ENCODE measurements around the gene MCM10.
"Not testable (repeated sequence)": the region's sequence is repeated elsewhere in the genome, so short reads cannot be mapped to it uniquely, and the experiment has no call there.

The MCM10 gene

DNA sequence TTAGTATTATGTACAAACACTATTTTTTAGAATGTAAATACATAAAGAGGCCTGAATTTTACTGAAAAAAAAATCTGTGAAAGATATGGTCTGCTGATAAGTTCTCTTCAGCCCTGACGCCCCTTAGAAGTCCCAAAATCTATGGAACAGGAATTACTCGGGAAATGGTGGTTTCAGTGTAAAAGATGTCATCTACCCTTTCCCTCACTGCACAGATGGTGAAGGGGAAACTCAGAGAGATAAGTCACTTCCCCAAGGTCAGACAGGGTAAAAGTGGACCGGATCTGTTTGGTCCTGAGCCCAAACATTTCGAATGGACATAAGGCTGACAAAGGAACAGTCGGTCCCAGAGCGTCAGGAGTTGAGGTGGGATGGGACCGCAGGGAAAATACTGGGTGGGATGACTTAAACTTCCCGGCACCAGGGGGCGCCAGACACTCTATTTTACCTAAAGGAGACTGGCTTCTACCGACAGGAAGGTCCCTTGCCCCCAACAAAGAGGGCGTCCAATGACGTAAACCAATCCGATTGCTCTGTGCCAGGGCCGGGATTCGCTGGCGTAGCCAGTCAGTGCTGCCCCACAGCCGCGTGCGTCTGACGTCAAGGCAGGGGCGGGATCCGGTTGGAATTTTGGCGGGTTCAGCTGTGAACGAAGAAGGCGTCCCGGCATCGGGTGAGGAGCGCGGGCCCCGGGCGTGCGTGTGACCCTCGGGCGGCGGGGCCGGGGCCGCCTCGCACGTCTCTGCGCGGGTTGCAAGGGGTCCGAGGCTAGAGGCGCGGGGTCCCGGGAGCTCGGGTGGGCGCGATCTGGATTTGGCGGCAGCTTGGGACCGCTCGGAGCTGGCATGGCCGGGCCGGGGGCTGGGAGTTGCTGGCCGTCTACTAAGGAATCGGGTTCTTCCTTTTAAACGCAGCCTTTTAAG lies at the start of gene MCM10:
Gene MCM10 (plus strand): TSS at position 625 of the 923 bp plus-strand sequence. CDS start 2,645 bp downstream, outside the sequence.
- DNase-seq (ENCODE audit: low read depth): peak; percentile 93

DNA sequence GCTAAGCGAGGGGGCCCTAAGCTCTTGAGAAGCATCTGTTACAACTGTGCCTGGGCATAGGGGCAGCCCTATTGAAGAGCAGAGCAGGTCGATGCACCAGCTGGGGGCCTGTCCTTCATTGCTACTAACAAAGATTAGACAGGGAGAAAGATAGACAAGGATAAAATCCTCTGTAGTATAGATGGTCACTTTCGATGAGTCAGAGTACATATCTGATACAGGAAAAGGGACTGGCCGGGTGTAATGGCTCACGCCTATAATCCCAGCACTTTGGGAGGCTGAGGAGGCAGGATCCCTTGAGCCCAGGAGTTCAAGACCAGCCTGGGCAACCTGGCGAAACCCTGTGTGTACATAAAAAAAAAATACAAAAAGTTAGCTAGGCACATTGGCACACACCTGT lies 47.8 kb upstream of the MCM10 start:
- DNase-seq (ENCODE audit: low read depth): no peak

DNA sequence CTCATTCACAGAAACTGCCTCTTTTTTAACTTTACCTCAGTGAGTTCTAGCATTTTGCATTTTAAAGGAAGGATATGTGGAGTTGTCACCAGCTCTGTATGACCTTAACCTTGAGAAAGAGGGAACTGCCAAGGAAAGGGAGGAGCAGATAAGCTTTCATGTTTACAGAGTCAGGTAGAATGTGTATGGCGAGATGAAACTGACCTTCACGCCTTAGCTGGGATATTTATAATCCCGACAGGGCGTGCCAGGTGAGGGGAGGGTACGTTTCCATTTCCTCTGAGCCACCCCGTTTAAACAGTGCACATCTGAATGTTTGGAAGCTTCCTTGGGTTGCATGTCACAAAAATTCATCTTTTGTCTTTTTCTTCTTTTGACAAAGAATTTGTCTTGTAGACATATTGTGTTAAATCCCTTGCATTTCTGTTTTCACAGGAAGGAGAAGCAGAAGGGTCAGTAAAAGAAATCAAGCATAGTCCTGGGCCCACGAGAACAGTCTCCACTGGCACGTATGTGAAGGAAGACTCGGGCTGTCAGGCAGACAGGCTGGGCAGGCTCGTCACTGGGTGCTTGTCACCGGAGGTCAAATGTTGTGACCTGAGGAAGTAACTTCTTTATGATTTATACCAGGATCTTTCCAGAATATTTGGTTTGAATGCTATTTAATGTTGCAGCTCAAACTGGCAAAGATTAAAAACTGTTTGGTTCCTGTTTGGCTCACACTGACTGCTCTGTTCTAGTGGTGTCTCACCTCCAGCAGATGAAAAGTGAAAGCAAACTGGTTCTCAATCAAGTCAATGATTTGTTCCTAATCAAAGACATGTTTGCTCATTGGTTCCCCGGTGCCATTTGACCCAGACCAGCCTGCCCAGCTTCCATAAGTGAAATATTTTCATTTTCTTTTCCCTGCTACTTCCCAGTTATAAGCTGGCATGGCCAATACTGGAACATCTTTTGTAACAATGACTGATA lies 45.2 kb upstream of the MCM10 start:
- no peak for DNase-seq (ENCODE audit: low read depth)

DNA sequence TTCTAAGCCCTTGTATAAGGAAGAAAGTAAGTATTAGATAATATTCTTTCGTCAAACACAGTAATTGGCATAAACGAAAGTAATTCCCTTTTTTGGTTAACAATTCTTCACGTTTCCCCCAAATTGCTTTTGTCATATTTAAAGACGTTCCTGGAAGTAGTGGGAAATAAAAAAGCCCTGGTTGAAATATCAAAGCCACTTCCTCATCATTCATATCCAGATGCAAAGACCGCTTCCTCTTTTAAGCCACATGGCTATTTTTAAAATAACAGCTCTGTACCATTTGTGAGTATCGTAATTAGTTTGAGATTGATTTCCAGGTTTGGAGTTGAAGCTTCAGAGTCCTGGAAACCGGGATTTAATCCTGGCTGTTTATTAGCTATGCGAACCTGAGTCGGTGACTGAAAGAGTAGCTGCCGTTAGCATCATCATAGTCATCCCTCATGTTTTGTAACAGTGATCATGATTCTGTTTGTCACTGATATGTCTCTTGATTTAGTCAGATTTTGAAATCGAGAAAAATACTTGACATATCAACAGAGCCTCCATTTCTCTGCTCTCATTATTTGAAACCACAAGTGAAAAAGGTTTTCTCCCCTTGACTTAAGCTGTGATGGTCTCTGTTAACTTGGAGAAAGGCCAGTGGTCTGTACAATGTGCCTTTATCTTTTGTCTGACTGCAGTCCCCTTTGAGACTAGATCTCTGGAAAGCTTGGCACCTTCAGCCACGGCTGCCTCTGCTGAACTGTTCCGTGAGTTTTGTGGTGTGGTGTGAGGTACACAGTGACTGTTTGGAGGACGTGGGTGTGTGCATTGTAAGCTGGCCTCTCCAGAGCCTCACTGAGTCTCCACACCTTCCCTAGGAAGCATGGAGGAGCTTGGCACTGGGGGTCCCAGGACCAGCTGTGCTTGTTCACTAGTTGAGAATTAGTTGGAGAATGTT lies 43.2 kb upstream of the MCM10 start:
- no peak for DNase-seq (ENCODE audit: low read depth)

DNA sequence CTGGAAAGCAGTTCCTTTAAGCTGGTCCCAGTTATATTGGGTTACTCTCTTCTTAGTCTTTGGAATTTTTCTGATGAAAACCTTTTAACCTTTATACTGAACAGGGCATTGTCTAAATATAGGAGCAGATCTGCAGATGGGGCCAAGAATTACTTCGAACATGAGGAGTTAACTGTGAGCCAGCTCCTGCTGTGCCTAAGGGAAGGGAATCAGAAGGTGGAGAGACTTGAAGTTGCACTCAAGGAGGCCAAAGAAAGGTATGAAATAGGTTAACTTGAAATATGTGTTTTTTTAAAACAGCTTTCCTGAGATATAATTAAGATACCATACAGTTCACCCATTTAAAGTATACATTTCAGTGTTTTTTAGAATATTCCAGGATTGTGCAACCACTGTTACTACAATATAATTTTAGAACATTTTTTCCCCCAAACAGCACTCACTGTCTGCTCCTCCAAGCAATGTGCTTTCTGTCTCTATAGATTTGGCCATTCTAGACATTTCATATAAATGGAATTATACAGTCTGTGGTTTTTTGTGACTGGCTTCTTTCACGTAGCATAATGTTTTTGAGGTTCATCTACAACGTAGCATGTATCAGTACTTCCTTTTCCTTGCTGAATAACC lies 42.5 kb upstream of the MCM10 start:
- DNase-seq (ENCODE audit: low read depth): no peak

DNA sequence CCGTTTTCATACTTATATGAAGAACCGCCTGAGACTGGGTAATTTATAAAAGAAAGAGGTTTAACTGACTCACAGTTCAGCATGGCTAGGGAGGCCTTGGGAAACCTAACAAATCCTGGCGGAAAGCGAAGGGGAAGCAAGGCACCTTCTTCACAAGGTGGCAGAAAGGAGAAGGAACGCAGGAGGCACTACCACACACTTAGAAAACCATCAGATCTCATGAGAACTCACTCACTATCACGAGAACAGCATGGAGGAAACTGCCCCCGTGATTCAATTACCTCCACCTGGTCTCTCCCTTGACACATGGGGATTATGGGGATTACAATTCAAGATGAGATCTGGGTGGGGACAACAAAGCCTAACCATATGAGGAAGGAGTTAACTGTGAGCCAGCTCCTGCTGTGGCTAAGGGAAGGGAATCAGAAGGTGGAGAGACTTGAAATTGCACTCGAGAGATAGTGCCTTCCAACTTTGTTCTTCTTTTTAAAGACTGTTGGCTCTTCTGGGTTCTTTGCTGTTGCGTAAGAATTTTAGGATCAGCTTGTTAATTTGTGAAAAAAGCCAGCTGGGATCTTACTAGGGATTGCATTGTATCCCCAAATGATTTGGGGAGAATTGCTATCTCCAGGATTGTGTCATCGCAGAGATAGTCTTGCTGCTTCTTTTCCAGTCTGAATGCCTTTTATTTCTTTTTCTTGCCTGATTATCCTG lies 40.4 kb upstream of the MCM10 start:
- no peak for DNase-seq (ENCODE audit: low read depth)

DNA sequence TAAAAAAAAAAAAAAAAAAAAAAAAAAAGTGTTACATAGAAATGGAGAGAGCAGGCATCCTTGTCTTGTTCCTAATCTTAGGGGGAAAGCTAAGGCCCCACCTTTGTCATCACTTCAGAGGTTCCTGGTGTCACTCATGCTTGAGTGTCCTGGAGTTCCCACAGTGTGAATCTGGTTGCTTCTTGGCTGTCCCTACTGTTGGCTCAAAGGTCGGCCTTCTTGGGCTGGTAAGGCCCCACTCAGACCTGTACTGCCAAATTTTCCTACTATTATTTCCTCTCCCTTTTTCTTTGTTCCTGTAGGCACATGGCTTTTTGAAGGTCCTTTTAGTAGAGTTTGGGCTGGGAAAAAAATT lies 39.9 kb upstream of the MCM10 start:
- DNase-seq (ENCODE audit: low read depth): no peak

DNA sequence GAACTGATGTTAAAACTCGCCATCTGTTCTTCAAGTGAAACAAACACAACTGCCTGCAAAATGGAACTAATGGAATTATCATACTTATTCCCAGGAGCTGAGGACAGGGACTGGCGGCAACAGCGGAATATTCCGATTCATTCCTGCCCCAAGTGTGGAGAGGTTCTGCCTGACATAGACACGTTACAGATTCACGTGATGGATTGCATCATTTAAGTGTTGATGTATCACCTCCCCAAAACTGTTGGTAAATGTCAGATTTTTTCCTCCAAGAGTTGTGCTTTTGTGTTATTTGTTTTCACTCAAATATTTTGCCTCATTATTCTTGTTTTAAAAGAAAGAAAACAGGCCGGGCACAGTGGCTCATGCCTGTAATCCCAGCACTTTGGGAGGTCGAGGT lies 24.7 kb upstream of the MCM10 start:
- no peak for DNase-seq (ENCODE audit: low read depth)

DNA sequence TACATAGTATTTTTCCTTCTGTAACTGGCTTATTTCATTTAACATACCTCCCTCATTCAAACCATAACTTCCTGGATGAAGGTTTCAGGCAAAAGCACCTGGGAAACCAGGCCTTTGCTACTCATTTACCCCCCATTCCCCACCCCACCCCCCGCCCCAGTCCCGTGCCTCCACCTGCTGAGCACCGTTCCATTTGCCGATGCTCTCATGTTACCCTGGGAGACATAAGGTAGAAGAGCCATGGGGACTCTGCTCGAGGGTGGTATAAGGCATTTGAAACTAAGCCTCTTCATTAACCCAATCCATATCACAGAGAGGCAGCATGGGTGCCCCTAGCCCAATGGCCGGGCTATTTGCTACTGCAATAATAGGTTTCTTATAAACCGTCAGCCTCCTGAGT lies 22.2 kb upstream of the MCM10 start:
- DNase-seq (ENCODE audit: low read depth): no peak

DNA sequence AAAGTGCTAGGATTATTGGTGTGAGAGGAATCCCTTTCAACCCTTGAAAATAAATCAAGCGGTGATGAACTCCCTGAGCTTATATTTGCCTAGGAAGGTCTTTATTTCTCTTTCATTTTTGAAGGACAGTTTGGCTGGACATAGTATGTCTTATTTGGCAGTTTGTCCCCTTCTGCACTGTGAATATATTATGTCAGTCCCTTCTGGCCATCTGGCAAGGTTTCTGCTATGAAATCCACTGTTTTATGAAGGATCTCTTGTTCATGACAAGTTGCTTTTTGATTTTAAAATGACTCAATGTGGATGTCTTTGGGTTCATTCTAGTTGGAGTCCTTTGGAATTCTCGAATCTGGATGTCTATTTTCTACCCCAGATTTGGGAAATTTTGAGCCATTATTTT lies 21.7 kb upstream of the MCM10 start:
- DNase-seq (ENCODE audit: low read depth): no peak

DNA sequence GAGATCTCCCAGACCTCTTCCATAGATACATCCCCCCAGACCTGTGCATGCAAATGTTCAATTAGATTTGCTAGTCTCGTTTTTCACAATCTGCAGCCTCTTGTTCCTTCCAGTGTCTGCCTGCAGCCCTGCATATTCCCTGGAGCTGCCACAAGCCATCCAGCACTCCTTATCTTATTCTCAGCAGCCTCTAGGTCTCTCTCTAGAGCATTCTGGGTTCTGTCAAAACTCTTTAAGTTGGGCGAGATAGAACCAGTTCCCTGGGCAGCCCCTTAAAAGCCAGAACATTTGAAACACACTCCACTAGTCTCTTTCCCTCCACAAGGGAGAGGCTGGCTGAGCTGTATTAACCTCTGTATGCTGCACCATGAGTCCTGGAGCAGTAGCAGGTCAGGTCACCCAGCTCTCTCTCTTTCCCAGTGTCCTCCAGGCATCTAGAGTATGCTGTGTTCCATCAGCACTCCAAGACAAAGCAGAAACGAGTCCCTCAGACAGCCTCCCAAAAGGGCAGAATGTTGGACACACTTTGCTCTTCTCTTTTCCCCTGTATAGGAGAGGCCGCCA lies 20.6 kb upstream of the MCM10 start:
- DNase-seq (ENCODE audit: low read depth): no peak

DNA sequence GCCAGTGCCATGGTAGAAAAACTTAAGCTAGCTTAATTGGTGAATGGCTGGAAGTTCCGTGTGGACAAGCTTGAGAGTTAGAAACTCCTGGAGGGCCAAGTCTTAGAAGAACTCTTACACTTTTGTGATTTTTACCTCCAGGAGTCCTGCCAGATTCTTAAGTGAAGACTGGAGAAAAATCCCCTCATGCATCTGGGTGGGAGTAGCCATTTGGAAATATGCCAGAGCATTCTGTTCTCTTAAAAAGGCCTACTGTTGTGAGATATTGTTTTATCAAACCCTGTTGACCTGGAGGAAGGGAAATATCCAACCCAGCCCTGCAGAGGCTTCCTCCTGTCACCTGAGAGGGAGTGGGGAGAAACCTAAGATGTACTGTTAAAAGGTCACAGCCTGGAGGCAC lies 17.6 kb upstream of the MCM10 start:
- DNase-seq (ENCODE audit: low read depth): no peak

DNA sequence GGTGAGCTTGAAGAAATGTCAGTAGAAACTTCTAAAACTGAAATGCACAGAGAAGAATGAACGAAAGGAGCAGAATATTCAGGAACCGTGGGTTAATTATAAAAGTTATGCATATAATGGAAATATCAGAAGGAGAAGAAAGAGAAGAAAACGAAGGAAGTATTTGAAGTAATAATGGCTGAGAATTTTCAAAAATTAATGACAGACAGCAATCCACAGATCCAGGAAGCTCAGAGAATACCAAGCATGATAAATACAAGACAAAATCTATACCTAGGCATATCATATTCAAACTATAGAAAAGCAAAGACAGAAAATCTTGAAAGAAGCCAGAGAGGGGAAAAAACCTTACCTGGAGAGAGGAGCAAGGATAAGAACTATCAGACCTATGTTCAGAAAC lies 16.5 kb upstream of the MCM10 start:
- DNase-seq (ENCODE audit: low read depth): no peak

DNA sequence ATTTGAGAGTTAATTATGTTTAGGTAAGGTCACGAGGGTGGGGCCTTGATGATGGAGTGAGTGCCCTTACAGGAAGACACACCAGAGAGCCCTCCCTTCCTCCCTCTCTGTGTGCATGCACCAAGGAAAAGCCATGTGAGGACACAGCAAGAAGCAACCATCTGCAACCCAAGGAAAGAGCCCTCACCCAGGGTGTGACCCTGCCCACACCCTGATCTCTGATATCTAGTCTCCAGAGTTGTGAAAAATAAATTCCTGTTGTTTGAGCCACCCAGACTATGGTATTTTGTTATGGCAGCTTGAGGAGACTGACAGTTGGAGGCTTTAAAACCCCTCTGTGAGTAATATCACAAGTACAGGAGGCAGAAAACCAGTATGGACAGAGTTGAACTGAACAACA lies 15.0 kb upstream of the MCM10 start:
- no peak for DNase-seq (ENCODE audit: low read depth)

DNA sequence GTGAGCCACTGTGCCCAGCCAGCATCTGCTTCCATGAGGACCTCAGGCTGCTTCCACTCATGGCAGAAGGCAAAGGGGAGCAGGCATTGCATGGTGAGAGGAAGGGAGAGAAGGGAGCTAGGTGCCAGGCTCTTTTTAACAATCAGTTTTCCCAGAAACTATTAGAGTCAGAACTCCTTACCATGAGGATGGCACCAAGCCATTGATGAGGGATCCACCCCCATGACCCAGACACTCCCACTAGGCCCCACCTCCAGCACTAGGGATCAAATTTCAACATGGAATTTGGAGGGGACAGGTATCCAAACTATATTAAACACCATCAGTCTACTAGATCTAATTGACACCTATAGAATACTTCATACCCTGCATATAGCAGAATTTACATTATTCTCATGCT lies 14.2 kb upstream of the MCM10 start:
- no peak for DNase-seq (ENCODE audit: low read depth)

DNA sequence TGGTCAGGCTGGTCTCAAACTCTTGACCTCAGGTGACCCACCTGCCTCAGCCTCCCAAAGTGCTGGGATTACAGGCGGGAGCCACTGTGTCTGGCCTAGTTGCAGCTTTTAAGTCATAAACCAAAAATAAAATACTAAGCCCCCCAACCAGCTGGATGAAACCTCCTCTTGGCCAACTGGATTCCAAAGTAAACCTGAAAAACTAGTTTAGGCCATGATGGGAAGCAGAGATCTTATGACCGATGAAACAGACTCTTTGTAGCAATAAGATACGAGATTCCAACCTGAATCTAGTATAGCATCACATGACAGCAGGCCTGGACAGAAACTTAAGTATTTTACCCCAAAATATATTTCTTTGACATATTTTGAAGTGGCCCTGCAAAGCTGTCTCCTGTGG lies 9.1 kb upstream of the MCM10 start:
- no peak for DNase-seq (ENCODE audit: low read depth)

DNA sequence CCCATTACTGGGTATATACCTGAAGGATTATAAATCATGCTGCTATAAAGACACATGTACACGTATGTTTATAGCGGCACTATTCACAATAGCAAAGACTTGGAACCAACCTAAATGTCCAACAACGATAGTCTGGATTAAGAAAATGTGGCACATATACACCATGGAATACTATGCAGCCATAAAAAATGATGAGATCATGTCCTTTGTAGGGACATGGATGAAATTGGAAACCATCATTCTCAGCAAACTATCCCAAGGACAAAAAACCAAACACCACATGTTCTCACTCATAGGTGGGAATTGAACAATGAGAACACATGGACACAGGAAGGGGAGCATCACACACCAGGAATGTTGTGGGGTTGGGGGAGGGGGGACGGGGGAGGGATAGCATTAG lies 5.5 kb upstream of the MCM10 start:
- DNase-seq (ENCODE audit: low read depth): not testable (repeated sequence)

DNA sequence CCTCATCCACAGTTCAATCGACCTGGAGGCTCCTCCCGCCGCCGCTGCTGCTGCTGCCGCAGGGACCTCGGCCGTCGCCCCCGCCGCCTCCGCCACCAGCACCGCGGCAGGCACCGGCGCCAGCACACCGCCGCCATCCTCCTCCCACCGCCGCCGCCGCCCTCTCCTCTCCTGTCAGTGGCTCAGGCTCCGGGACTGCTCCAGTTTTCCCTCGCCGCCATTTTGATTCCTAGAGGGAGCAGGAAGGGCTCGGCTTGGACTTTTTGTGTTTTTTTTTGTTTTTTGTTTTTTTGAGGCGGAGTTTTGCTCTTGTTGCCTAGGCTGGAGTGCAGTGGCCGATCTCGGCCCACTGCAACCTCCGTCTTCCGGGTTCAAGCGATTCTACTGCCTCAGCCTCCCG lies 3.0 kb upstream of the MCM10 start:
- DNase-seq (ENCODE audit: low read depth): no peak

DNA sequence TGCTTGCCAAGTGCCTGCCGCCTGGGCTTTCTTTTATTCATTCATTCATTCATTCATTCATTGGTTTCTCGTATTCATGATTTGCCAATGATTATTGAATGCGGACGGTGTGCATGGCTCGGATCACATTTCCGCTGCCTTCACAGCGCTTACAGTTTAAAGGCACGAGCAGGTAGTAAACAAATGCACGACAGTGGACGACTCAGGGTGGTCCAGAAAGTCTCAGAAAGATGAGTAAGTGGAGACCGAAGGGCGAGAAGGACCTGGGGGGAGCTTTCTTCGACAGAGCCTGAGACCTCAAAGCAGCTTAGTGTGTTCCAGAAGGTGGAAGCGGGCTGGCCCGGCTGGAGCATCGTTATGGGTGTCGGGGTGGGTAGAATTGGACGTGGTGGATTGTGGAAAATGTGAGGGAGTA lies 506 bp downstream of the MCM10 start:
- DNase-seq (ENCODE audit: low read depth): no peak

DNA sequence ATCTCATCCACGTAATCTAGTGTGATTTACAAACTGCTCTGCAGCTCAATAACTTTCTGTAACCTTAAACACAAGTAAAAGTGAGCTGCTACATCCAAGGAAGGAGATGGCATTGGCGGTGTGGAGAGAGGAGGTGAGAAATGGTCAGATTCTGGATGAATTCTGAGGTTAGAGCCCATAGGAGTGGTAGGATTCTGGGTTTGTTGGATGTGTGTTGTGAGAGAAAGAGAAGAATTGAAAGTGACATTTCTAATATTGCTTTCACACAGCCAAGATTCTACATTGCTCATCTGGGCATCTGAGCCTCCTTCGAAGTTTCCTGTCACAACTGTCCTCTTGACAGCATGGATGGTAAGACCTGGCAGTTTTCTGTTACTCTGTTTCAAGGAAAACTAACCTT lies 2.5 kb downstream of the MCM10 start:
- no peak for DNase-seq (ENCODE audit: low read depth)

All from activated T-helper 1 cell treated with Interleukin-2 at 50 U/mL for 16 hours (primary cell).